GM18517 (cell line): ENCODE measurements around the gene NUDC.

Source experiments
- ATAC-seq: cut with Tn5 transposase; IDR thresholded peaks from one replicate; pipeline ENCODE4 v1.9.1; 2021; ENCODE audit warnings: mild to moderate bottlenecking, moderate library complexity; ENCODE audit not compliant: unreplicated experiment

Gene NUDC

GRCh38 chr1:26949266-26949925, 27.9 kb downstream of the NUDC start:
- ATAC-seq = no peak

GRCh38 chr1:26949926-26950319, 28.4 kb downstream of the NUDC start:
- ATAC-seq = no peak

- ATAC-seq = no peak
Measured at GRCh38 chr1:26950602-26951001, 29.1 kb downstream of the NUDC start.

- no peak for ATAC-seq
Measured at GRCh38 chr1:26951216-26951615, 29.7 kb downstream of the NUDC start.

- ATAC-seq = no peak
Measured at GRCh38 chr1:26951821-26952497, 30.4 kb downstream of the NUDC start.

GRCh38 chr1:26953374-26953773, 31.8 kb downstream of the NUDC start:
- ATAC-seq = no peak

- no peak for ATAC-seq
Measured at GRCh38 chr1:26956321-26956720, 34.8 kb downstream of the NUDC start.

GRCh38 chr1:26957306-26957705, 35.8 kb downstream of the NUDC start:
- ATAC-seq = no peak

- no peak for ATAC-seq
Measured at GRCh38 chr1:26959270-26959669, 37.7 kb downstream of the NUDC start.

- no peak for ATAC-seq
Measured at GRCh38 chr1:26959722-26960624, 38.4 kb downstream of the NUDC start, which contains the start of gene KDF1. Gene KDF1, minus strand, starts transcription at chr1:26960468. Its CDS starts 8,088 bp downstream, at chr1:26952380.

GRCh38 chr1:26960625-26960966, 39.1 kb downstream of the NUDC start:
- no peak for ATAC-seq

GRCh38 chr1:26961826-26962225, 40.3 kb downstream of the NUDC start:
- no peak for ATAC-seq

GRCh38 chr1:26965213-26965612, 43.7 kb downstream of the NUDC start:
- ATAC-seq = no peak

- no peak for ATAC-seq
Measured at GRCh38 chr1:26965628-26966027, 44.1 kb downstream of the NUDC start.

- no peak for ATAC-seq
Measured at GRCh38 chr1:26970810-26971209, 49.3 kb downstream of the NUDC start.

GRCh38 chr1:26971590-26971989, 50.0 kb downstream of the NUDC start:
- no peak for ATAC-seq

GRCh38 chr1:26972390-26972789, 50.8 kb downstream of the NUDC start:
- no peak for ATAC-seq

- ATAC-seq = no peak
Measured at GRCh38 chr1:26972821-26973220, 51.3 kb downstream of the NUDC start.

GRCh38 chr1:26976621-26977510, 55.3 kb downstream of the NUDC start:
- ATAC-seq = no peak

GRCh38 chr1:26978901-26979300, 57.4 kb downstream of the NUDC start:
- ATAC-seq = no peak
